Fibroblast of mammary gland (primary cell): ENCODE measurements around the gene ATIC.
"Not testable (repeated sequence)": the region's sequence is repeated elsewhere in the genome, so short reads cannot be mapped to it uniquely, and the experiment has no call there.

ENCODE experiments used
- DNase-seq: peaks from one replicate; pipeline ENCODE4 v3.0.0-alpha.2; 2010; ENCODE audit warnings: low read depth
- H3K4me3 ChIP-seq: 2 replicates; pipeline ENCODE4 v1.5.1; 2011; ENCODE audit warnings: low read depth, mild to moderate bottlenecking, low read length, moderate library complexity; ENCODE audit not compliant: control insufficient read depth
- TF ChIP-seq, protein P1 (sequence below): conservative IDR thresholded peaks from 2 replicates; pipeline ENCODE4 v1.5.1; 2011; ENCODE audit warnings: low read depth, low read length, inconsistent platforms; ENCODE audit not compliant: control insufficient read depth, insufficient read depth

The ATIC gene

DNA sequence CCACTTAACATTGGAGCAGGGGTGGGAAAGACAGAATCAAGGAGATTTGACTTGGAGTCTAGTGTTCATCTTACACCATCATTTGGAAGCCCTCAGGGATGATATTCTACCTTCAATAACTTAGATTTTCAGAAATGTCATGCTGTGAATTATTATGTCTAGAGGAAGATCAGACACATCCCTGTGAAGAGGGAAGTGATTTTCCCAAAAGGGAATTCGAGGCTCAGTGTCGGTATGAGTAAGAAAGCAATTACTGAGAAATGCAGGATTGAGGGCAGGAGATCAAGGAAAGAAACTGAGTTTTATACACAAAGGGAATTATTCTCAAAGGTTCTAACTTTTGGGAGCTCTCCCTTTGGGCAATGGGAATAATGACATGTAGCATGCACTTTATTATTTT, 25.6 kb upstream of the ATIC start:
- no peak for DNase-seq
- TF ChIP-seq, protein P1, sequence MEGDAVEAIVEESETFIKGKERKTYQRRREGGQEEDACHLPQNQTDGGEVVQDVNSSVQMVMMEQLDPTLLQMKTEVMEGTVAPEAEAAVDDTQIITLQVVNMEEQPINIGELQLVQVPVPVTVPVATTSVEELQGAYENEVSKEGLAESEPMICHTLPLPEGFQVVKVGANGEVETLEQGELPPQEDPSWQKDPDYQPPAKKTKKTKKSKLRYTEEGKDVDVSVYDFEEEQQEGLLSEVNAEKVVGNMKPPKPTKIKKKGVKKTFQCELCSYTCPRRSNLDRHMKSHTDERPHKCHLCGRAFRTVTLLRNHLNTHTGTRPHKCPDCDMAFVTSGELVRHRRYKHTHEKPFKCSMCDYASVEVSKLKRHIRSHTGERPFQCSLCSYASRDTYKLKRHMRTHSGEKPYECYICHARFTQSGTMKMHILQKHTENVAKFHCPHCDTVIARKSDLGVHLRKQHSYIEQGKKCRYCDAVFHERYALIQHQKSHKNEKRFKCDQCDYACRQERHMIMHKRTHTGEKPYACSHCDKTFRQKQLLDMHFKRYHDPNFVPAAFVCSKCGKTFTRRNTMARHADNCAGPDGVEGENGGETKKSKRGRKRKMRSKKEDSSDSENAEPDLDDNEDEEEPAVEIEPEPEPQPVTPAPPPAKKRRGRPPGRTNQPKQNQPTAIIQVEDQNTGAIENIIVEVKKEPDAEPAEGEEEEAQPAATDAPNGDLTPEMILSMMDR, result no peak
- no peak overlapping the region for H3K4me3 ChIP-seq

DNA sequence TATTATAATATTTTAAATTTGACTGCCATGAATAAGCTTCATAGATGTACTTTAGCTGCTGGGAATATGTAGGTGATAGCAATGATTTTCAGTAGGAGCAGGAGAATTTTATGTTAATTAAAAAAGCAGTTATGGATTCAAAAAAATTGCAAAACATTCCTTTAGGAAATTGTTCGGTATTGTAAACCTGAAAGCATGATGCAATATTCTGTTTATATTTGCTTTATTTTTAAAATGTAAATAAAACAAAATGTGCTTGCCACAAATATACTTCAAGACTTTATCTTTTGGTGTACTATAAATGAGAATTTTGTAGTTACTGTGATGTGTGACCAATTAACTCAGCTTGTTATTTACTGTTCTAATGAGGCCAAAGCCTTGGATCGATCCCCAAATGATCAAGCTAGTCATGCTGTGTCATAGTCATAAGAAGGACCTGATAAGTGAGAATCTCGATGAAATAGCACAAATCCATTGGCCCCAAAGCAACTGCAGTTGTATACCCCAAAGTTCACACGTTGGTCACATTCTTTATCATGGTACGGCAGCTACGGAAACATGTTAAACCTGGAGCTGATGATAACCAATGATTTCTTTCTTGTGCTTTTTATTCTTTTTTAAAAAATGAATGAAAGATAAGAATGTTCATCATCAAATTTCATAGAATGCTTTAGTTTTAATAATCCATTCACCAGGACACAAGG, 23.6 kb upstream of the ATIC start:
- DNase-seq, result no peak
- TF ChIP-seq, protein P1, result no peak
- no peak overlapping the region for H3K4me3 ChIP-seq

DNA sequence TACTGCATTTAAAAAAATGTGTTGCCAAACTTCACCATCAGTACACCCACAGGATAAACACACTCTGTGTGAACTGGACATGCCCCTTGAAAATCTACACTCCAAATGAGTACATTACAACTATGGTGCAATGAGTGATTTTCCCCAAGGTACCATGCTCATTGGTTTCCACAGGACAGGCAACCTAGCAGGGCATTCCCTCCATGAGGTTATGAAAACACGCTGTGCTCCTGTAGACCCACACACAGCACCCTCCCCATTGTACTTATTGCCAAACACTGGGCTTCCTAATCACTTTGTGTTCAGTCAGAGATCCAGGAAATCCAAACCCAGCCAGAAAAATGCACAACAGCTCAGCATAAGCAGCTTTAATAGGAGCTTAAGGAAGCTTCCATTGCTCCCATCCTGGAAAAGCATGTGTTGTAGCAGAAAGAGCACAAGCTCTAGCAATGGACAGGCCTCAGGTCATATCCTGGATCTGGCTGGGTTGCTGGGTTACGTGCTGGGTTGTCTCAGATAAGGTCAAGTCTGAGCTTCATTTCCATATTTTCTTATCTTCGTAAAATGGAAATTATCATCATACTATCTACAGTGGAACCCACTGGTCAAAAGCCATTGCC, 20.8 kb upstream of the ATIC start:
- TF ChIP-seq, protein P1, result no peak
- DNase-seq, result peak; percentile 47
- H3K4me3 ChIP-seq, result no peak overlapping the region

DNA sequence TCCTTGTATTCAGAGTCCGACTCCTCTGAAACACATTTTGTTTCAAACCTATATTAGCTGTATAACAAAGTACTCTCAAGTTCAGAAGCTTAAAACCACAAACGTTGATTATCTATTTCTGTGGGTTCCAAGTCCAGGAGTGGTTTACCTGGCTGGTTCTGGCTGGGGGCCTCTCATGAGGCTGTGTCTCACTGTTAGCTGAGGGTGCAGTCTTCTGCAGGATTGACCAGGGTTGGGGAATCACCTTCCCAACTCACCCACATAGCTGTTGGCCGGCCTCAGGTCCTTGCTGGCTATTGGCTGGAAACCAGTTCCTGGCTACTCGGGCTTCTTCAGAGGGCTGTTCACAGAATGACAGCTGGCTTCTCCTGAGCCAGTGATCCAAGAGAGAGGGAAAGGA, 18.0 kb upstream of the ATIC start:
- no peak for DNase-seq
- H3K4me3 ChIP-seq, result no peak overlapping the region
- TF ChIP-seq, protein P1, result no peak

DNA sequence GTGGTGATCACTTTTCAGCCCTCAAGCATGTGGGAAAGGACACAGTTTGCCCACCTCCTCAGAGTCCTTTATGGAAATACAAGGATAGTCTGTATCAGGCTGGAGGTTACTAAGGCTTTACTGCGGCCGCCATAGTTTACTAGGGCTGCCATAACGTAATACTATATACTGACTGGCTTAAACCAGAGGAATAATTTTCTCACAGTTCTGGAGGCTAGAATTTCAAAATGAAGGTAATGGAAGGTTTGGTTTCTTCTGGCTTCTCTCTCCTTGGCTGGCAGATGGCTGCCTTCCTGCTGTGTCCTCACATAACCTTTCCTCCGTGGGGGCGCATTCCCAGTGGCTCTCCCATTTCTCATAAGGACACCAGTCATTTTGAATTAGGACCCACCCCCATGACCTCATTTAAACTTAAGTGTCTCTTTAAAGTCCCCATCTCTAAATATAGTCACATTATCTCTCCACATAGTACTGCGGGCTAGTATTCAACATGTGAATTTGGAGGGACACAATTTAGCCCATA, 12.5 kb upstream of the ATIC start:
- no peak for DNase-seq
- no peak overlapping the region for H3K4me3 ChIP-seq
- TF ChIP-seq, protein P1, result no peak

DNA sequence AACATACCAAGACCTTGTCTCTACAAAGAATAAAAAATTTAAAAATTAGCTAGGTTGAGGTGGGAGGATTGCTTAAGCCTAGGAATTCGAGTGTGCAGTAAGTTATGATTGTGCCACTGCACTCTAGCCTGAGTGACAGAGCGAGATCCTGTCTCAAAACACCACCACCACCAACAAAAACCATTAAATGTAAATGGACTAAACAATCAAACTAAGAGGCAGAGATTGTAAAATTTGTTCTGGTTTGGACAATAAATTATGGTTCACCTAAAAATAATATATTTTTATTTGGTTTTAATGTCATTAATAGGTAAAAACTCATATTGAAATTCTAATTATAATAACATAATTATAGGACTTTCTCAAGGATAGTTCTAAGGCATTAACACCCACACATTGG, 9.9 kb upstream of the ATIC start:
- DNase-seq, result no peak
- H3K4me3 ChIP-seq, result no peak overlapping the region
- TF ChIP-seq, protein P1, result no peak

DNA sequence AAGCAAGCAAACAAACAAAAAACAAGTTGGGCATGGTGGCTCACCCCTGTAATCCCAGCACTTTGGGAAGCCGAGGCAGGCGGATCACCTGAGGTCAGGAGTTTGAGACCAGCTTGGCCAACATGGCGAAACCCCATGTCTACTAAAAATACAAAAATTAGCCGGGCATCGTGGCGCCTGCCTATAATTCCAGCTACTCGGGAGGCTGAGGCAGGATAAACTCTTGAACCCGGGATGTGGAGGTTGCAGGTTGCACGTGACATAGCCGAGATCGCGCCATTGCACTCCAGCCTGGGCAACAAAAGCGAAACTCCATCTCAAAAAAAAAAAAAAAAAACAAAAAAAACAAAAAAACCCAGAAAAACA, 617 bp upstream of the ATIC start:
- DNase-seq, result not testable (repeated sequence)
- H3K4me3 ChIP-seq, result peak overlapping the region; percentile 86
